ENCODE measurements around the gene LGI4.

GRCh38 chr19:35090506-35091214, 44.2 kb downstream of the LGI4 start:
- no peak for TF ChIP-seq EP300 (IDR thresholded peaks at IDR 0.05)
- TF ChIP-seq POLR2A (IDR thresholded peaks at IDR 0.05): no peak
